SK-N-DZ (cell line): ENCODE results near the gene GAS7.
"Not testable (repeated sequence)": the region's sequence is repeated elsewhere in the genome, so short reads cannot be mapped to it uniquely, and the experiment has no call there.

ENCODE experiments used
- DNase-seq: peaks from one replicate; pipeline ENCODE4 v3.0.0-alpha.2; 2015; ENCODE audit warnings: low spot score

The GAS7 gene

DNA sequence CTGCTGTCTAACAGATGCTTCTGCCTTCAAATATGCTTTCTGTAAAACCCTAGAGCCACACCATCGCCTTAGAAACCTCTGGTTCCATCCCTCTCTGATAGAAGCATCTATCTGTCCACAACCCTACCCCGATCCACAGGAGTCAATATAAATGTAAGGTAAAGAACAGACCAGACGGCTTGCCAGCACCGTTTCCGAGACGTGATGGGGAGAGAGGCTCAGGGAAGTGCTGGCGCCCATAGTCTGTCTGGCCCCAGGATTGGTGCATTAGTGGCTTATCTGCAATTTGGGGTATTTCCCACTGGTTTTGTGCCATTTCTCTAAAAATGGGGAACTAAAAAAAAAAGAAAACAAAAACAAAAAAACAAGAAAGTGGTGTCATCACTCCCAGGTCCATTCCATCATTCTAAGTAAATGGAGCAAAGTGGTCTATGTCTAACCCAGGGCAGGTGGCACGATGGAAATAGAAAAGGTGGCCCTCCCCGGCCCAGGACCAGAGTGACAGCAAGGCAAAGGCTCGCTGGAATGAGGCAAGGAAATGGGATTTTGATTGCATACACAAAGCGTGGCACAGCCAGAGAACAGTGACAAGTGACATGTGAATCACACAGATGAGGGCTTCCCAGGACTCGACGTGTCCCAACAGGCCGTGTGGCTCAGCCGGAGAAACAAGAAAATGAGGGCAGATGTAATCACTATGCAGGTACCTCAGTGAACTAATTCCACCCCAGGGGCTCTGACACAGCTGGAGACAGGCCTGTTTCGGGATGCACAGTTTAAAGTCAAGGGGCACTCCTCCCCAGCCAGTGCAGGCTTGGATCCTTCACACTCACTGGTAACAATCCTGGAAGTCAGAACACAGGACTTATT, 125.6 kb downstream of the GAS7 start:
- no peak for DNase-seq

DNA sequence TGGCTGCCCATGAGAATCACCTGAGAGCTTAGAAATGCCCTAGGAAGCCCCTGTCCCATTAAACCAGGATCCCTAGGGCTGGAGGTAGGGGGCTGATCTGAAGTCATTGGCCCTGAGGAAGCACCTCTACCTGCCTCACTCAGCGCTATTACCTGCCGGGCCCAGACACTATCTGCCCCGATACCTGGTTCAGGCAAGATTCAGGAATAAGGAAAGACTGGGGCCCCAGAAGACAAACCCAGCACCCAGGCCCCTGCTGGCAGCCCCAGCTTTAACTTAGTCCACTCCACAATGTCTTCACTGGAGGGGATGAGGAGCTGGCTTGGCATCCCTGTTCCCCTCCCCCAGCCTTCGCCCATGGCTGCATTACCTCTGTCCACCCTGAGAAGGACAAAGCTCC, 126.3 kb downstream of the GAS7 start:
- DNase-seq: no peak

DNA sequence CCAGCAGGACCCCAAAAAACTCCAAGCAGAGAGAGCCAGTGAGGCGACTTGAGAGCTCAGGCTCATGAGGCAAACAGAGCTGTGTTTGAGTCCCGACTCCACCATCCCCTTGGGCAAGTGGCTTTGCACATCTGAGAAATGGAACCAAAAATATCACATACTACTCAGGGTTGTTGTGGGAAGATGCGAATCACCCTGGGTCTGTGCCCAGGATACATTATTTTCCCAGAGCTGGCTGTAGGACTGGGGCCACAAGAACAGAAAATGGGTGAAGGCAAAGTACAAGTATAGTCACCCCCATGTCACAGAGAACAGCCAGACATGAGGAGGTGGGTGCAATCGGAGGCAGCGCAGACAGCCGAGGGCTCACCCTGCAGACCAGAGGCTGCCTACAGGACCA, 127.3 kb downstream of the GAS7 start:
- DNase-seq: no peak

DNA sequence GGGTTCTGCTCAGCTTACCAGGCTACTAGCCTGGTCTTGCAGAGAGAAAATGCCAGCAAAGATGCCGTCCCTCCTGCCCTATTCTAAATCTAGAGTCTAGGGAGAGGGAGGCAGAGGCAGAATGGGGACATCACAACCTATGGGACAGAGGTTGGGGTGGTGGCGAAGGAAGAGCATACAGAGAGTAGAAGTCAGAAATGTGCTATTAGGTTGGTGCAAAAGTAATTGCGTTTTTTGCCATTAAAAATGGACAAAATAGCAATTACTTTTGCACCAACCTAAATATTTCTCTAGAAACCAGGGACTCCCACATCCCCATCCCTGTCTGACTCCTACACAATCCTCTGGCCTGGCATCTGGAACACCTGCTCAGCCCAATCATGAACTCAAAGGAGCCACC, 127.7 kb downstream of the GAS7 start:
- DNase-seq: no peak

DNA sequence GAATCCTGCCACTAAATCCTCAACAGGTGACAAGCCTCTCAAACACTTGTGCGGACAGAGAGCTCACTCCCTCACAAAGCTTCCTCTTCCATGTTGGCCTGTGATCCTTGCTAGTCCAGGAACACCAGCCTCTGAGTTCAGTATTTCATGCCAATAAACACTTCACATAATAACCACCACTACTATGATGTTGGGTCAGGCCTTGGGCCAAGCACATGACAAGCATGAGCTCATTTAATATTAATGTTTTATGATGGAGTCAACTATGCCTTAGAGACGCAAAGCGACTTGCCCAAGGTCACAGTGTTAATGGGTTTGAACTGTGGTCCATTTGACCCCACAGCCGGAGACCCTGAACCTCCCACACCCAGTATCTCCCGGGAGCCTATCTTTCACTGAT, 129.1 kb downstream of the GAS7 start:
- no peak for DNase-seq

DNA sequence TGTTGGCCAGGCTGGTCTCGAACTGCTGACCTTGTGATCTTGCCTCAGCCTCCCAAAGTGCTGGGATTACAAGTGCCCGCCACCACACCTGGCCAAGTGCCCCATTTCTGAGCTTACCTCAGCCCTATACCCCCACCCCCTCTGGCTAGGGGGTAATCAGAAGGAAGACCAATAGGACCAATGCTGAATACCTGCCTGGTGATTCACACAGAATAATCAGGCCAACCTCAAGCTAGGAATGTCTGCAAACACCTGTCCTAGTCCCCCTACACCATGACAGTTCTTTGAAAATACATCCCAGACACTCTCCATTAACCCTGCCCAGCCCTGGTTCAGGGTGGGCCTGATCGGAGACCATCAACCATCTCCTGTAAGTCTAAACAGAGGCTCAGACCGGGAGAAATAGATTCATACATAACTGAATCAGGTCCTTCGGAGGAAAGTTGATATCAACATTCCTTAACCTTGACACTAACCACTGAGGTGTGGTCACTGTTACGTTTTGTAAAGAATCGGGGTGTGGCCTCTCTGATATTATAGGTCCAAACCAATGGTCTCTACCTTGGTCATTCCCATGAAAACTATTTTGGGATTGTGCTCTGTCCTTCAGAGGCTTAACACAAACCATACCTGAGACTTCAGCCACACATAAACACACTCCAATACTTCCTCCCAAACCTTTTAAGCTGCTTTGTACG, 130.8 kb downstream of the GAS7 start:
- DNase-seq: no peak

DNA sequence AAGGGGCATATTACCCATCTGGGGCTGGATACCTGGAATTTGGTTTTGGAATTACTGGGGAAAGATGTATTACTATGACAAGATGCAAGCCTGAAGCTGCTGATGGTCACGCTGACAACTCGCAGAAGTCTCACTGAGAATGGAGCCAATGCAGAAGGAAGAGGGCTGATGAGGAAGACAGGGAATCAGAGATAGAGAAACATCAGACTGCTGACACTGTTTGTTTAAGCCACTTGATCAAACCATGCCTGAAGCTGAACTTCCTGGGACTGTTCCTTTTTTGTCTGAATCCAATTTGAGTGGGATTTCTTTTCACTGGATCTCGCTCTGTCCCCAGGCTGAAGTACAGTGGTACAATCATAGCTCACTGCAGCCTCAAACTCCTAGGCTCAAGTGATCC, 133.9 kb downstream of the GAS7 start:
- DNase-seq: no peak

DNA sequence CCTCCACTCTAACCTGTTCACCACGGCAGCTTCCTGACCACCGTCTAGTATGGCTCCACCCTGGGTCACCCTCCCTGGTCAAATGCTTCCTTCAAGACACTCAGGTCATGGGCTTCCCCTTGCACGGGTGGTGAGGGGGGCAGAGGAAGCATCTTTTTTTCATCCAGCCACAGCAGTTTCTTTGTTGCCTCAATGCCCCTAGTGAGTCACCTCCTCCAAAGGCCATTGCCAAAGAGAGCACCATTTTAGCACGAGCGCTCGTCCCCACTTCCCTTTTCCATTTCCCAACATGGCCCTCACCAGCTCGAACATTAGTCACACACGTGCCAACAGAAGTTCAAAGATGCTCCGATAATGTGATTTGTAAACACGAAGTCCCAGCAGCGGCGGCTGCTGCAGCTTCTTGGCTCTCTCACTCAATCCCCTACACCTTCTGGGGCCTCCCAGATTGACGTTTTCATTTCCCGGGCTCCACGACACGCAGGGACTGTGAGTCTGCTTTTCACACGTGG, 134.6 kb downstream of the GAS7 start:
- DNase-seq: no peak

DNA sequence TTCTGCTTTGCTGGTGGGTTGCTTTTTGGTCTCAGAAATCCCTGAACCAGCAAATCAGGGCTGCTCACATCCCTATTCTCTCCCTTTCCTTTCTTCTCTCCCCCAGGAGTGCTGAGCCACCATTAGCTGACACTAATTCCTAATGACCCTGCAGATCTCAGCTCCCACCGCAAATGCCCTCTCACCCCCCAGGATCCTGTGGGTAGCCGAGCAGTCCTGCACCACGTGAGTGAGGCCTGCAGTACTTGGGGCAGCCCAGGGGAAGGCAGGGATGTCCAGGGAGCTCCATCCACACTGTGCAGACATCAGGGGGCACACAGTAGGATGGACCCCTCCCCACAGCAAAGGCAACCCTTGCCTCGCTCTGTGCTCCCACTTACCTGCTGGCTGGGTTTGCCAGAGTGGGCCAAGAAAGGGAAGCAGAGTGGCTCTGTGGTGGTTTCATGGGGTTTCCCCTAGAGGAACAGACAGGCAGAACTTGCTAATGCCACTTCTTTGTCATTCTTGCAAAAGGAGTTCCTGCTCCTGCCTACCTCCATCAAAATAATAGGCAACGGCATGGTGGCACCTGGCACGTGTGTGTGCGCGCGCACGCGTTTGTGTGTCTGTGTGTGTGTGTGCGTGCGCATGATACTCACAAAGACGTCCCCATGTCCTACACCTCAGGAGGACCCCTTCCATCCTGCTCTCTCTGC, 135.6 kb downstream of the GAS7 start:
- DNase-seq: no peak

DNA sequence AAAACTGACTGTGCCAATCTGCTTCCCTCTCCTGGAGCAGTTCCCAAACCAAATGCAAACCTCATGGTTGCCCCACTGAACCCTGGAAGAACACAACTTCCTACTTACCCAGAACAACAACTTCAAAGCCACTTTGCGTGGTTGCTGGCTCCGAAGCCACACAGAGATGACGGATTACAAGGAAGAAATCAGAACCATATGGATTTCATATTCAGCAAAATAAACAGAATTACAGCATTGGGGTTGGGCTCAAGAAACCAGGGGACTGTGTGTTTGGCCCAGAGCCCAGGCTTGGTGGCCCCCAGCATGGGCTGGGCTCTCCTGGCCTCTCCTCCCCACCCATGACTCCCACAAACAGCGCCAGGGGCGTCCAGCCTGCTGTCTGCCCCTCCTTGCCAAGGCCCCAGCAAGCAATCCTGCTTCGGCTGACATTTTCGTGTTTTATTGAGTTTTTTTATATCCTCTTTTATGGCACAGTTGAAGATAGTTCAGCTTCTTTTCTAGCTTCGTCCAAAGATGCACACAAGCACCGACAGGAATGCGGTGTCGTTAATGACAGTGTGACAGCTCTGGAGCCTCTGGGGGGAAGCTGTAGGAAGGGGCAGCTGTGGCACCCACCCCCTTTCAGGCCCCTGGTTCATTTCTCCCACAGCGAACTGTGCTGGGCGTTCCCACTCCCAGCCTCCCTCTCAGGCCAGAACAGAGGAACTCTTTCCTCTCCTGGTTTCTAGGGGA, 137.1 kb downstream of the GAS7 start:
- no peak for DNase-seq

DNA sequence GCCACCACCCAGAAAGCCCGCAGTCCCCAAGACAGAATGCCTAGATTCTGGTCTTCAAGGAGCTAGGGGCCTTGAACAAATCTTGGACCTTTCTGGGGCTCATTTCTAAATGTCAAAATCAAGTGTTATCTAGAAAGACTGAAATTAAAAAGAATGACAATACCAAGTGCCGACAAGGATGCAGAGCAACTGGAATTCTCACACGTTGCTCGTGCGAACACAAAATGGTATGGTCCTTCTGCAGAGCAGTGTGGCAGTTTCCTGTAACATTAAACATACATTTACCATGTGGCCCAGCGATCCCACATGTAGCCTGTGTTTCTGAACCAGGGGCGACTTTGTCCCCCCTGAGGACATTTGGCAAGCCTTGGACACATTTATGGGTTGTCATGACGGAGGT, 137.9 kb downstream of the GAS7 start:
- no peak for DNase-seq

DNA sequence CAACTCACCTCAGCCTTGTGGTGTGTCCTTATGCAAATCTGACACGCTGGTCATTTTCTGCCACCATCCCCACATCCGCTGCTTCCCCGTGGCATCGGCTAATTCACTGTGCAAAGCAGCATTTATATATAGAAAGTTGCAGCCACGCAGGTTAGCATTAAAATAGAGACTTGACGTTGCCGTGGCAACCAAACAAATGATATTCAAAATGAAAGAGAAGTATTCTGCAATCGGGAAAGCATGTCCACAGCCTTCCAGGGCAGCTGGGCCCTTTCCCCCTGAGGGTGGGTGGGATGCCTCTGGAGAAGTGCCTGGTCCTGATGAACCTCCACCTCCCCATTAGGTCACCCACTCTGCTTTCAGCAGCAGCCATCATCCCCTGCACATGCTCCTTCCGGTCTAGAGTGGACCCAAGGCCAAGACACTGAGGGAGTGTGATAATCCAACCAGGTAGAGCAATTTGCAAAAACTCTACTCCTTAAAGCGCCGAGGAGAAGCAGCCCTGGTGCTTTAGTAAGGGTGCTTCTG, 138.7 kb downstream of the GAS7 start:
- DNase-seq: no peak

DNA sequence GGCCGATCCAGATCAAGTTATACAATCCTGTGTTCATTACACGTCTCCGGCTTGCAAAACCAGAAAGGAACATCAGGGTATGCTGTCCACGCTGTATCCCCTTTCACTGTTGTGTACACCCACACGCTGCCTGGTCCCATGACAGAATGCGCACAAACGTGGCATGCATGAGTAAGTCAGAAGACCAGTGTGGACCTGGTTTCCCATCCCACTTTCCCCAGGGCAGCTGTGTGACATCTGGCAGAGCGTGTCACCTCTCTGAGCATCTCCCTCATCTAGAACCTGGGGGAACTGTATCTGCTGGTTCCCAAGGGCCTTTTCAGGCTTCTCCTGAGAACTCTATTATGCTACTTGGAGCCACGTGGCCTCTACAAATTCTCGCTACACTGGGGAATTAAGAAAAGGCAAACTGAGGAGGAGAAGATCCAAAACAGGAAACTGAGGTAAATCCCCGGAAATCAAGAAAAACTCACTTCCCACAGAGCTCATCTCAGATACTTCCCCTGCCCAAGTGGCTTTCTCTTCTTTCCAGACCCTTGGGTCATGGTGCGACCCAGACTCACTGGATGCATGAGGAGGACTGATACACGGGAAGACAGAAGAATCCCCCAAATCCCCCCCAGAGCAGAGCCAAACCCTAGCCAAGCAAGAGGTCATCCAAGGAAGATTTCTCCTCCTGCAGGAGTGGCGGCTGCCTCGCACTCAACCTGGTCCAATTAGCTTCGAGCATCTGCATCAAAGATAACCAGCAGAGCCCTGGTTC, 139.3 kb downstream of the GAS7 start:
- DNase-seq: no peak

DNA sequence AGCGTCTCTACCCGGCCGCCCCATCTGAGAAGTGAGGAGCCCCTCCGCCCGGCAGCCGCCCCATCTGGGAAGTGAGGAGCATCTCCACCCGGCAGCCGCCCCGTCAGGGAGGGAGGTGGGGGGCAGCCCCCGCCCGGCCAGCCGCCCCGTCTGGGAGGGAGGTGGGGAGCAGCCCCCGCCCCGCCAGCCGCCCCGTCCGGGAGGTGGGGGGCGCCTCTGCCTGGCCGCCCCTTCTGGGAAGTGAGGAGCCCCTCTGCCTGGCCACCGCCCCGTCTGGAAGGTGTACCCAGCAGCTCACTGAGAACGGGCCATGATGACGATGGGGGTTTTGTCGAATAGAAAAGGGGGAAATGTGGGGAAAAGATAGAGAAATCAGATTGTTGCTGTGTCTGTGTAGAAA, 140.9 kb downstream of the GAS7 start:
- not testable (repeated sequence) for DNase-seq

DNA sequence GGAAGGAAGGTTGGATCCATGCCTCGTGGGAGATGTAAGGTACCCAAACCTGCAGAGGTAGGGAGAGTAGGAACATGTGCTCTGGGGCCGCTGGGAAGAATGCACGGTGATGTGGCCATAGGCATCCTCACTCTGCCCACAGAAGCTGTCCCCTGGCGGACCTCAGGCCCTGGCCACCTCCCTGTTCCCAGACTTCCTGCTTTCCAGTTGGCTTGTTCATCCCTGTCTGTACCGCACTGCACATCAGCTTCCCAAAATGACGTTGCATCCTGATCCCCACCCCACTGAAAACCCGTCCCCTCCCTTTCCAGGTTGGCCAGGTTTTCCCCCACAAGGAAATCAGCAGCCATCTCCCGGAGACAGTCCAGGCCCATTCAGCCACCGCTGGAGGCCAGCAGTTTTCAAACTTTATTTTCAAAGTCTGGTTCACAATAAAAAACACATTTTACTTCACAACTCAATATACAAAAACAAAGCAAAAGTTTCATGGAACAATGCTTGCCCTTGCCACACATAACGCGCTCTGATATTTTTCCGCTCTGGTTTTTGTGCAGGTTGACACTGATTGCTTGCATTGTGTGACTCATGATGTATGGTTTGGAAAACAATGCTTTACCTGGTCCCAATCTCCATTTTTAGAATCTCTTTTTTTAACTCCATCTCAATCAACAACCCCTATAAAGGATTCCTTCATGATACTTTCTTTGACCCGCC, 143.0 kb downstream of the GAS7 start:
- DNase-seq: no peak

DNA sequence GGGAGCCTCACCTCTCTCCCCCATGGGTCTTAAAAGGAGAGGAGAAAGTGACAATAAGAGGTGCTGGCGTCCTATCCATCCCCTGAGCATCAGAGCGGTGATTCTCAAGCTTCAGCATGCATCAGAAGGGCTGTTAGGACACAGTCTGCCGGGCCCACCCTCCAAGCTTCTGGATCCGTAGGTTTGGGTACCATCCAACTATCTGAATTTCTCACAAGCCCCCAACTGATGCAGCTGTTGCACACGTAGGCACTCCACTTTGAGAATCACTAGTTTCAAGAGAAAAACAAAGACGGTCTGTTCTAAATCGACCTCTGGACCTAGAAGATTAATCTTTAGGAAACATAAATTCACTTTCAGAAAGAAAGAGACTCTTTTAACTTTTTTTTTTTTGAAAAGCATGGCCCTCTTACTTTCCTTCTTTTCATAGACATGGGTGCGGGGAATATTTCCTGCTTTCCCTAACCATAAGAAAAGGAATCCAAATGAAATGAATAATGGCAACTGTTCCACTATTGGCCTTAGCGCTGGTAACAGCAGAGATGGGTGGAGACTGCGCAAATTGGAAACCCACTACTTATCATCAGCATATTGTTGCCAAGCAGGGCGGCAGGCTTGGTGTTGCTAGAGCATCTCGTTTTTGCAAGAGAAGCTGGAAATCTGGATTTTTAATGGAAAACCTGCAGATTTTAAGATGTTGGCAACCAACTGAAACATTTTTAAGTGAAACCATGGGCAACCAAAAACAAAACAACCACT, 144.4 kb downstream of the GAS7 start:
- DNase-seq: no peak

DNA sequence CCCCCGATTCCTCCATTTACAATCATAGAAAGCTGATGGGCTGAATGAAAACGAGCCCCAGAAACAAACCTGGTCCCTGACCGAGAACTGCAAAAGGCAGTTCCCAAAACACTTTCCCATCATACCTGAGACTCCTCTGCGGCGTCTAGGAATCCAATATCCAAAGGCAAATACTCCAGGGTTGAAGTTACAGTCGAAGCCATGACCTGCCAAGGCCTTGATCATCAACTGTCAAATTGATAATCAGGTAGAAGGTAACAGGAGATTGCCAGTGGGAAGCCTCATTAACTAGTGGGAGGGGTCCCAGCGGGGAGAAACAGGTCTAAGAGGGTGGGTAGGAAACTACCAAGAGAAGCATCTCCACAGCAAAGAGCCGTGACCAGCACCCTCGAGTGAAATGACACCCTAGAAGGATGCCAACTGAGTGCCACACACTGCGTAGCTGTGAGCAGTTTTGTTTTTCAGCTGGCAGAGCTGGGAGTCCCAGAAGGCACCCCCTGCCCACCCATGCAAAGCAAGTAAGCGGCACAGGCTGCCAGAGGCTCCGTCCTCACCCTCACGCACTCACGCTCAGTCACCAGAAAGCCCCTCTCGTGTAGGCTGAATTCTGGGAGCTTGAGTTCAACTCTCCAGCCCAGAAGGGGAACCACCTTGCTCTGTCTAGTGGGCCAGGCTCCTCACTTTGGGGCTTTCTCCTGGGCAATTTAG, 146.1 kb downstream of the GAS7 start:
- no peak for DNase-seq

DNA sequence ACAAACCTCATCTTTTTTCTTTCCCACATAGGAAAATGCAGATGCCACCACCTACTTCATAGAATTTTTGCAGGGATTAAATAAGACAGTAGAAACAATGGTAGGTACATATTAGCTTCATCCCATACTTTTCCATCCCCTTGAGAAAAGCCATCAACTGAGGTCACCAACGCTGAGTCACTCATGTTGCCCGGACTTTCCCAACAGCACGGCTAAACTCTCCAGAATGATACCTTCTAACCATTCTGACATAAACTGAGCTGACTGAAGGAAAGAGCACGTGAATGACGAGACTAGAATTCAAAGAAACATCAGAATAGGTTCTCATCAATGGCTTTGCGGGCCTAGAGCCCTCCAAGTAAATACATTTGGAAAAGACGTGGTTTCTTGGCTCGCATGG, 147.3 kb downstream of the GAS7 start:
- no peak for DNase-seq
